GM12892 (cell line): Measurements from ENCODE around the gene GRAMD1B.

Experiments
- POLR2A ChIP-seq: IDR thresholded peaks from 2 replicates; pipeline ENCODE4 v1.6.1; 2011; ENCODE audit warnings: low read depth, low read length, control low read depth
- POLR2AphosphoS5 ChIP-seq: IDR thresholded peaks from 2 replicates; pipeline ENCODE4 v1.6.1; 2011; ENCODE audit warnings: low read depth, low read length, control low read depth

GRCh38 chr11:123478352-123478987 is 48.4 kb downstream of the GRAMD1B start:
- TF ChIP-seq POLR2AphosphoS5 (no peak), POLR2A (no peak)
